Vagina (tissue), 2 donors: Measurements from ENCODE around the gene C2CD5. TPM values are rescaled to one million over a fixed set of nuclear protein-coding genes. Genes with fewer than 3 reads are reported as not detected.

Source experiments
- DNase-seq, 2 donors: peaks; one replicate each; pipeline ENCODE4 v3.0.0-alpha.2; 2017; ENCODE audit errors: extremely low spot score in 2 of 2
- H3K27ac ChIP-seq: fragments of 200-600 bp; sonication (generic); one replicate; pipeline ENCODE4 v1.5.1; 2019
- H3K27me3 ChIP-seq: fragments of 200-600 bp; sonication (generic); one replicate; pipeline ENCODE4 v1.5.1; 2019
- H3K36me3 ChIP-seq, 2 donors: fragments of 200-600 bp; sonication (generic); one replicate each; pipeline ENCODE4 v1.5.1; 2017 to 2019
- H3K4me1 ChIP-seq: fragments of 200-600 bp; sonication (generic); one replicate; pipeline ENCODE4 v1.5.1; 2019
- H3K4me3 ChIP-seq, 2 donors: fragments of 200-600 bp; sonication (generic); 1 replicate in 1 of 2; 2 replicates in 1 of 2; pipeline ENCODE4 v1.5.1; 2016 to 2019
- H3K9me3 ChIP-seq: fragments of 200-600 bp; sonication (generic); one replicate; pipeline ENCODE4 v1.5.1; 2019
- POLR2A ChIP-seq, 2 donors: fragments of 450-650 bp; IDR thresholded peaks; one replicate each; pipeline ENCODE4 v1.6.1; 2017; ENCODE audit warnings: antibody characterized with exemption in 2 of 2, mild to moderate bottlenecking in 2 of 2, moderate library complexity in 2 of 2
- POLR2AphosphoS5 ChIP-seq, 2 donors: sonication (generic); formaldehyde crosslinking; IDR thresholded peaks; one replicate each; pipeline ENCODE4 v1.9.0; 2017; ENCODE audit warnings: antibody characterized with exemption in 2 of 2, mild to moderate bottlenecking in 2 of 2, low read depth in 1 of 2; ENCODE audit not compliant: insufficient read depth in 1 of 2
- intact Hi-C: fragments of 100-400 bp; cut with DNase I; formaldehyde crosslinking; loops from one replicate; pipeline ENCODE4 v1.15.1; 2023
- total RNA-seq: library from RNA; depleted of rRNA; stranded (reverse); fragments of >200 nt; gene quantifications from one replicate; pipeline ENCODE4 v1.2.3, GENCODE V29; 2016
- TF ChIP-seq, protein P1 (sequence below), 3 experiments: fragments of 450-650 bp in 2 of 3; fragments of 200-600 bp in 1 of 3; sonication (generic) in 1 of 3; IDR thresholded peaks; one replicate each; pipeline ENCODE4 v1.5.1; 2017 to 2019; ENCODE audit warnings: antibody characterized with exemption in 3 of 3, mild to moderate bottlenecking in 2 of 3, moderate library complexity in 2 of 3

Gene C2CD5
- total RNA-seq, 1 donor from 2014 or later: 49.1 TPM

DNA sequence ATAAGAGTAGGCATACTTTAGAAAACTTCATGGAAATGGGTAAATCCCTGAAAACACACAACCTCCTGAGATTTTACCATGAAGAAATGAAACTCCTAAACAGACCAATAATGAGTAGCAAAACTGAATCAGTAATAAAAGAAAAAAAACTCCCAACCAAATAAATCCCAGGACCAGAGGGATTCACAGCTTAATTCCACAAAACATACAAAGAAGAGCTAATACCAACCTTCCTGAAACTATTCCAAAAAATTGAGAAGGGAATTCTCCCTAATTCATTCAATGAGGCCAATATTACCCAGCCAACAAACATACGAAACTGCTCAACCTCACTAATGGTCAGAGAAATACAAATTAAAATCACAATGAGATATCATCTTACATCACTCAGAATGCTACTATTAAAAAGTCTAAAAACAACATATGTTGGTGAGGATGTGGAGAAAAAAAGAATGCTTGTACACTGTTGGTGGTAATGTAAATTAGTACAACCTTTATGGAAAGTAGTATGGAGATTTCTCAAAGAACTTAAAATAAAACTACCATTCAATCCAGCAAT, 112.6 kb downstream of the C2CD5 start:
- H3K27ac ChIP-seq: no peak overlapping the region
- intact Hi-C loops: no loop called here
- no peak for TF ChIP-seq POLR2A (IDR thresholded peaks at IDR 0.05)
- TF ChIP-seq, protein P1, sequence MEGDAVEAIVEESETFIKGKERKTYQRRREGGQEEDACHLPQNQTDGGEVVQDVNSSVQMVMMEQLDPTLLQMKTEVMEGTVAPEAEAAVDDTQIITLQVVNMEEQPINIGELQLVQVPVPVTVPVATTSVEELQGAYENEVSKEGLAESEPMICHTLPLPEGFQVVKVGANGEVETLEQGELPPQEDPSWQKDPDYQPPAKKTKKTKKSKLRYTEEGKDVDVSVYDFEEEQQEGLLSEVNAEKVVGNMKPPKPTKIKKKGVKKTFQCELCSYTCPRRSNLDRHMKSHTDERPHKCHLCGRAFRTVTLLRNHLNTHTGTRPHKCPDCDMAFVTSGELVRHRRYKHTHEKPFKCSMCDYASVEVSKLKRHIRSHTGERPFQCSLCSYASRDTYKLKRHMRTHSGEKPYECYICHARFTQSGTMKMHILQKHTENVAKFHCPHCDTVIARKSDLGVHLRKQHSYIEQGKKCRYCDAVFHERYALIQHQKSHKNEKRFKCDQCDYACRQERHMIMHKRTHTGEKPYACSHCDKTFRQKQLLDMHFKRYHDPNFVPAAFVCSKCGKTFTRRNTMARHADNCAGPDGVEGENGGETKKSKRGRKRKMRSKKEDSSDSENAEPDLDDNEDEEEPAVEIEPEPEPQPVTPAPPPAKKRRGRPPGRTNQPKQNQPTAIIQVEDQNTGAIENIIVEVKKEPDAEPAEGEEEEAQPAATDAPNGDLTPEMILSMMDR (IDR thresholded peaks at IDR 0.05): no peak
- no peak for TF ChIP-seq POLR2AphosphoS5 (IDR thresholded peaks at IDR 0.05; ENCODE audit: insufficient read depth in 1 of 2, low read depth in 1 of 2)

GRCh38 chr12:22416801-22417200, 127.5 kb downstream of the C2CD5 start:
- intact Hi-C loops: no loop called here
- no peak for DNase-seq

More for the DNA sequence above, 112.6 kb downstream of the C2CD5 start:
- no peak for DNase-seq
- no peaks in the 10 kb centered on the region for H3K4me1 ChIP-seq
- no peak overlapping the region for H3K4me3 ChIP-seq
- no peaks in the 10 kb centered on the region for H3K9me3 ChIP-seq
- no peaks in the 10 kb centered on the region for H3K27me3 ChIP-seq
- H3K36me3 ChIP-seq: no peaks in the 10 kb centered on the region

DNA sequence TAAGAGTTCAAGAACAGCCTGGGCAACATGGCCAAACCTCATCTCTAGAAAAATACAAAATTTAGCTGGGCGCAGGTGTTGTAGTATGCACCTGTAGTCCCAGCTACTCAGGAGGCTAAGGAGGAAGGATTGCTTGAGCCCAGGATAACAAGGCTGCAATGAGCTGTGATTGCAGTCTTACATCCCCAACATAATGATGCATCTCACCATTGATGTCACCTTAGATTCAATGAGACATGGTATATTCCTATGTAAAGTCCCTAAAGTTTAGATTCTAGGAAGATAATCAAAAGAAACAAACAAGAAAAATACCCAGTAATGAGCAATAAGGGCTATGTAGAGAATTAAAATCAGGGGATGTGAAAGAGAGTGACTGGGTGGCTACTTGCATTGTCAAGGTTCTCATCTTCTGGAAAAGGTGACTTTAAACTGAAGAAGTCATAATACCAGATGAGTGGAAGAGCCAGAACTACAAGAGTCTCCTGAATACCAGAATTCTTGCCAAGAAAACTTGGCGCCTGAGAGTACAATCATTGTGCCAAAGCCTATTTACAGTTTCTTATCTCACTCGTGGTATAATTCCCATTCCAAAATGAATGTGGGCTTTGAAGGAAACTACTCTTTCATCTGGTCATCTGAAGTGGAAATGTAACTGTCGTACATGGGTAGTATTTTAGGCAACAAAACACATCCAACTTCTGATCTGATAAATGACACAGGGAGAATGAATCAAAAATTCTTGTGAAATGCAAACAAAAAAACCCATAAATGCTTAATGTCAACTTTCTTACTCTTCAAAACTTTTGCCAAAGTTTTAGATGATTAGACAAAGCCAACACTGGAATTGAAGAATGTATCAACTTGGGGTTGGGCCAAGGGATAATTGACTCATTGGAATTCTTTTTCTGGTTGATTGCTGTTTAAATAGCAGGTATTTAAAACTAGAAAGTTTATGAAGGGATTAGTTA, 128.7 kb downstream of the C2CD5 start:
- no peak overlapping the region for H3K27ac ChIP-seq
- TF ChIP-seq POLR2A (IDR thresholded peaks at IDR 0.05) (no peak), POLR2AphosphoS5 (IDR thresholded peaks at IDR 0.05; ENCODE audit: insufficient read depth in 1 of 2, low read depth in 1 of 2) (peak in 1 of 2 donors; percentile 22)
- no peak for DNase-seq

More at GRCh38 chr12:22416801-22417200, 127.5 kb downstream of the C2CD5 start:
- Histone ChIP-seq H3K4me1 (peaks cover 19% of the 10 kb centered on the region), H3K27ac (no peak overlapping the region), H3K4me3 (no peak overlapping the region), H3K36me3 (no peaks in the 10 kb centered on the region), H3K27me3 (no peaks in the 10 kb centered on the region), H3K9me3 (no peaks in the 10 kb centered on the region)
- TF ChIP-seq POLR2A (IDR thresholded peaks at IDR 0.05) (no peak), POLR2AphosphoS5 (IDR thresholded peaks at IDR 0.05; ENCODE audit: insufficient read depth in 1 of 2, low read depth in 1 of 2) (no peak)
- TF ChIP-seq, protein P1 (IDR thresholded peaks at IDR 0.05): no peak

DNA sequence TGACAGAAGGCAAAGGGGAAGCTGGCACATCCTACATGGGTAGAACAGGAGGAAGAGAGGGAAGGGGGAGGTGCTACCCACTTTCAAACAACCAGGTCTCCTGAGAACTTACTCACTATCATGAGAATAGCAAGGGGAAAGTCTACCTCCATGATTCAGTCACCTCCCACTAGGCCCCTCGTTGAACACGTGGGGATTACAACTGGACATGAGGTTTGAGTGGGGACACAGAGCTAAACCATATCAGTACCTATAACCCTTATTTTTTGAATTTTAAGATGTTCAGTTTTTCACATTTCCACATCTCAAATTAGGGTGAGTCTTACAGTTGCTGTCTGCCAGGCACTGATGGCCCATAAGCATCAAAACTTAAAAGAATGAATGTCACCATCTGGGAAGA, 129.6 kb downstream of the C2CD5 start:
- H3K4me1 ChIP-seq: peaks cover 19% of the 10 kb centered on the region
- H3K27me3 ChIP-seq: no peaks in the 10 kb centered on the region
- no peak for DNase-seq
- TF ChIP-seq POLR2A (IDR thresholded peaks at IDR 0.05) (no peak), POLR2AphosphoS5 (IDR thresholded peaks at IDR 0.05; ENCODE audit: insufficient read depth in 1 of 2, low read depth in 1 of 2) (no peak)
- TF ChIP-seq, protein P1 (IDR thresholded peaks at IDR 0.05): no peak
- H3K9me3 ChIP-seq: no peaks in the 10 kb centered on the region
- intact Hi-C loops: no loop called here
- H3K27ac ChIP-seq: no peak overlapping the region
- no peaks in the 10 kb centered on the region for H3K36me3 ChIP-seq
- no peak overlapping the region for H3K4me3 ChIP-seq

More for the DNA sequence above, 128.7 kb downstream of the C2CD5 start:
- Histone ChIP-seq H3K4me1 (peaks cover 19% of the 10 kb centered on the region), H3K4me3 (no peak overlapping the region), H3K27me3 (no peaks in the 10 kb centered on the region), H3K9me3 (no peaks in the 10 kb centered on the region), H3K36me3 (no peaks in the 10 kb centered on the region)
- intact Hi-C loops: no loop called here

- H3K9me3 ChIP-seq: no peaks in the 10 kb centered on the region
- no peak for DNase-seq
- intact Hi-C loops: no loop called here
- H3K27me3 ChIP-seq: no peaks in the 10 kb centered on the region
- TF ChIP-seq, protein P1 (IDR thresholded peaks at IDR 0.05): no peak
- TF ChIP-seq POLR2AphosphoS5 (IDR thresholded peaks at IDR 0.05; ENCODE audit: insufficient read depth in 1 of 2, low read depth in 1 of 2) (no peak), POLR2A (IDR thresholded peaks at IDR 0.05) (no peak)
- peaks cover 19% of the 10 kb centered on the region for H3K4me1 ChIP-seq
- H3K27ac ChIP-seq: no peak overlapping the region
- no peak overlapping the region for H3K4me3 ChIP-seq
- no peaks in the 10 kb centered on the region for H3K36me3 ChIP-seq
Measured at GRCh38 chr12:22413592-22413991, 130.8 kb downstream of the C2CD5 start.
